Subcutaneous adipose tissue (tissue), 4 donors: Measurements from ENCODE around the gene PGBD5. TPM values are rescaled to one million over a fixed set of nuclear protein-coding genes. Genes with fewer than 3 reads are reported as not detected.

Experiments
- total RNA-seq, 4 donors: library from RNA; depleted of rRNA; stranded (reverse); fragments of >200 nt; gene quantifications; one replicate each; pipeline ENCODE4 v1.1.0, GENCODE V29; 2016
- TF ChIP-seq, protein P1 (sequence below): fragments of 450-650 bp; IDR thresholded peaks from one replicate; pipeline ENCODE4 v1.5.1; 2016; ENCODE audit warnings: low read depth, mild to moderate bottlenecking, control low read depth, antibody characterized with exemption, moderate library complexity

The PGBD5 gene
- total RNA-seq, 4 donors from 2014 or later = under 0.01 to 5.9 (median 0.27) TPM

DNA sequence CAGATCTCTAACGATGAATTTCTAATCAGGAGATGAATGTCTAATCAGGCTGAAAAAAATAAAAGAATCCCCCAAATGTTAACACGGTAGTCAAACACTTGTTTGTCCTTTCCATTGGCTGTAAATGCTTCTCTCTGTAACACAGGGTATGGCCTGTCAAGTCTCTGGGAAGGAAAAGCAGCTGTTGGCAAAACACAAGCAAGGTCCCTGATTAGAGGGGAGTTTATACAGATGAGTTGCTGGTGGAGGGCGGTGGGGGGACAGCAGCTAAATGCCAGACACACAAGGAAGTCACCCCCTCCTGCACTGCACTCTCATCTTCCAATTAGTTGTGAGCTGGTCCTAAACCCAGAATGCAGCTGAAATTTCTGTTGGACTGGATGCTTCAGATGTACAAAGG lies 51.0 kb downstream of the PGBD5 start:
- TF ChIP-seq, protein P1, sequence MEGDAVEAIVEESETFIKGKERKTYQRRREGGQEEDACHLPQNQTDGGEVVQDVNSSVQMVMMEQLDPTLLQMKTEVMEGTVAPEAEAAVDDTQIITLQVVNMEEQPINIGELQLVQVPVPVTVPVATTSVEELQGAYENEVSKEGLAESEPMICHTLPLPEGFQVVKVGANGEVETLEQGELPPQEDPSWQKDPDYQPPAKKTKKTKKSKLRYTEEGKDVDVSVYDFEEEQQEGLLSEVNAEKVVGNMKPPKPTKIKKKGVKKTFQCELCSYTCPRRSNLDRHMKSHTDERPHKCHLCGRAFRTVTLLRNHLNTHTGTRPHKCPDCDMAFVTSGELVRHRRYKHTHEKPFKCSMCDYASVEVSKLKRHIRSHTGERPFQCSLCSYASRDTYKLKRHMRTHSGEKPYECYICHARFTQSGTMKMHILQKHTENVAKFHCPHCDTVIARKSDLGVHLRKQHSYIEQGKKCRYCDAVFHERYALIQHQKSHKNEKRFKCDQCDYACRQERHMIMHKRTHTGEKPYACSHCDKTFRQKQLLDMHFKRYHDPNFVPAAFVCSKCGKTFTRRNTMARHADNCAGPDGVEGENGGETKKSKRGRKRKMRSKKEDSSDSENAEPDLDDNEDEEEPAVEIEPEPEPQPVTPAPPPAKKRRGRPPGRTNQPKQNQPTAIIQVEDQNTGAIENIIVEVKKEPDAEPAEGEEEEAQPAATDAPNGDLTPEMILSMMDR = no peak

DNA sequence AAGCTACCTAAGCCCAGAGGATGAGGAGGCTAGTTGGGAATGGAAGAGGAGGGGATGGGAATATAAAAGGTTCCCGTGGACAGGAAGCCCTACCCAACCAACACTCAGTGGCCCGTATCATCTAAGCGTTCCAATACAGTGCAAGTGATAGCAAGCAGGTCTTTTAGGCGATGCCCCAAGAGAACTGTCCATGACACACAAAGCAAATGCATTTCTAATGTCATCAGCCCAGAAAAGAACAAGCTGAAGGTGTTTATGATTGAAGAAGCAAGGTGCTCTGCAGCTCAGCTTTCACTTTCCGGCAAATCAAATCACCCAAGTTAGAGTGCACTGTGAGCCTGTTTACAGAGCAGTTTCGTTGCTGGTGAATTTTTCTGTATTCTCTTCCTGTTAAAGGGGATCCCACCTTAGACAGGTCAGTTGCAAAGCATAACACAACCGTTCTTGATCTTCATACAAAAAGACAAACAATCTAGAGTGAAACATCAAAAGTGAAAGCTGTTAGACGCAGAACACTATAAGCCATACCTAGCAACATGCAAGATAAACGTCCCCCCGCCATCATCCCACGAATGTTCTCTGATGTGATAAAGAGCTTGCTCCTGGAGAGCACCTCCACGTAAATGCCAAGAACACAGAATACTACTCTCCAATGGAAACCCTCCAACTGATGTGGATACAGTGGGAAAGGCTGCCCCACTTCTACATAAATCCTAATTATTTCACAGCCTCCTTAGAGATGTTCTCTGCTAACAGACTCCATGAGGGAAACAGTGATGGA lies 54.0 kb downstream of the PGBD5 start:
- TF ChIP-seq, protein P1 = no peak

DNA sequence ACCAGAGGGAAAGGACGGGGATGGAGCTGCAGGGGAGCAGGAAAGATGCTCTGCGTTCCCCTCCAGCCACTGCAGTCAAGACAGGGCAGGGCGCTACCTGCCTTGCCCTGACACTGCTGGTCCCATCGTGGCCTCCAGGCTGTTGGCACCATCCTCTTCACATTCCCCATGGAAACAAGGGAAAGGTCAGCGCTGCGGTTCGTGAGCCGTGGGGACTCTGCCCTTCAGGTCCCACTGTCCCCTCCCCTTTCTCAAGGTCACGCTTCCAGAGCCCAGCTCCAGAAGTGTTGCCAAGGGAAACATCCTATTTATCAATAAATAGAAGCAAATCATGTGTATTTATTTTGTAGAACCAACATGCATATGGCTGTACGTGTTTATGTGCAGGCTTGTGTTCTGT lies 56.0 kb downstream of the PGBD5 start:
- TF ChIP-seq, protein P1 = no peak

DNA sequence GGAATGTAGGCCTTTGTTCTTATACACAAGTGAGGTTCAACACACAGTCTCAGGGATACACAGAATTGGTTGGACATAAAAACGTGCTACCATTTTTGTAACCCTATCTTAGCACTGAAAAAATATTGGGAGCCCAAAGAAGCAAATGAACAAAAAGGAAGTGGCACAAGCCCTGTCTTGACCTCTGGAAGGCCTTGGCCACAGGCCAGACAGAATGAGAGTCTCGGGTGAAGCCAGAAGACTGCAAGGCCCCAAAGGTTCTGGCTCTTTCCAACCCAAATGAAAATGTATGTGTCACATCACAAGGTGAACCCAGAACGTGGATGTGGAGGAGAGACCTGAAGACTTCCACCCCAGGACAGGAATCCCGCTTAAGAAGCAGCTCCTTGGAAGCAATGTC lies 57.3 kb downstream of the PGBD5 start:
- TF ChIP-seq, protein P1 = no peak

DNA sequence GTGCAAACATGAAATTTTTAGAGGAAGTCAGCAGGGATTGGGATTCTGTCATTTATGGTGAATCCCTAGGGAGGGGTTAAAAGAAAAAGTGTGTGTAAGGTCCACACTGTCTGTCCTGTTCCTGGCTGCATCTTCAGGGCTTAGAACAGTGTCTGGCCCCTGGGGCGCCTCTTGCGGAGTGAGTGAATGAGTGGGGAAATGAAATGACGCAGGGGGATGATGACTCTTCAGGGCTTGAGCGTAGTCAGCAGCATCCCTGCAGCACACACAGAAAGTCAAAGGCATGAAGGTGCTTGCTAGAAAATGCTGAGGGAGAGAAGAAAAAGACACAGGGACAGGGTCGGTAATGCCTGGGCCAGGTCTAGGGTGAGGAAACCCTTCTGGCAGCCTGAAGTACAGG lies 57.8 kb downstream of the PGBD5 start:
- TF ChIP-seq, protein P1 = no peak

DNA sequence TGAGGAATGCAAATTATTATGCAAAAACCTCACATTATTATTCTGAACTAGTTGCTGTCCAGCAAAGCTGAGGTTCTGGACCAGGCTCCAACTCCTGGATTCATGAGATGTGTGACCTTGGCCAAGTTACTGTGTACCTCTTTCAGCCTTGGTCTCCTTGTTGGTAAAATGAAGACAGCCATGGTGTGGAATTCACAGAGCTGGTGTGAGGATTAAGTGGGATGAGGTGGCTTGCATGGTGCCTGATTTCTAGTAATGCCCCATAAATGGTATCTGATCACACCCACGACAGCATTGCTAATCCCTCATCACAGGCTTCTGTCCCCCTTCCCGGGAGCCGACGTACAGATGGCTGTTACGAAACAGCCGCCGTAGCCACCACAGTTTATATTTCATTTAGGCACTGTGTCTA lies 59.6 kb downstream of the PGBD5 start:
- TF ChIP-seq, protein P1 = no peak

DNA sequence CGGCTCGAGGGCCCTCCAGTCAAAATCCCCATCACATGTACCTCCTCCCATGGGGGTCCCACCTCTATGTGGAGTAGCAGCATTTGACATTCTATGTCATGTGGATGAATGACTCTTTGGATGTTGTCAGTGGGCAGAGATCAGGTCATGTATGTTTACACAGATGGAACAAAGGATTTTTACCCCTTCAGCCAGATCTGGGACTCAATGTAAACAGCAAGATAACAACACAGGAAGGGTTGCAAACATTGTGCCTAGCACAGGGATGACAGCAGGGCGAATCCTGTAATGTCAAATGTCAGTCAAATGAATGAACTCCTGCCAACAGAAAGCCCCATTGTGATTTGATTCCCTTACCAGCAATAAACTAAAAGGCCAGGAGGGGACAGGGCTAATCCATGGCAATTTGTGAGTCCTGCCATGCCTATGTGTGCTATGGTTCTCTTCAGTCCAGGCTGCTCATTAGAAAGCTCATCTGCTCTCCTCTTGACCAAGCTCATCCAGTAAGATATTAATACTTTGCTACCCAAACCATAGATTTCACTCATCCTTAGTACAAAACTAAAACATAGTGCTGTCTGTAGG lies 60.3 kb downstream of the PGBD5 start:
- TF ChIP-seq, protein P1 = no peak
